Left forelimb (tissue), 1 donor: Measurements from ENCODE around the gene TSPYL1.
A peak's percentile ranks its signal among the peaks of the same experiment; 100 is the strongest.
"Not testable (repeated sequence)": the region's sequence is repeated elsewhere in the genome, so short reads cannot be mapped to it uniquely, and the experiment has no call there.

ENCODE experiments used
- DNase-seq: peaks from one replicate; pipeline ENCODE4 v3.0.0-alpha.2; 2018; ENCODE audit warnings: low spot score

TSPYL1 gene

GRCh38 chr6:116292553-116292952 lies 12.8 kb upstream of the TSPYL1 start:
- no peak for DNase-seq

DNA sequence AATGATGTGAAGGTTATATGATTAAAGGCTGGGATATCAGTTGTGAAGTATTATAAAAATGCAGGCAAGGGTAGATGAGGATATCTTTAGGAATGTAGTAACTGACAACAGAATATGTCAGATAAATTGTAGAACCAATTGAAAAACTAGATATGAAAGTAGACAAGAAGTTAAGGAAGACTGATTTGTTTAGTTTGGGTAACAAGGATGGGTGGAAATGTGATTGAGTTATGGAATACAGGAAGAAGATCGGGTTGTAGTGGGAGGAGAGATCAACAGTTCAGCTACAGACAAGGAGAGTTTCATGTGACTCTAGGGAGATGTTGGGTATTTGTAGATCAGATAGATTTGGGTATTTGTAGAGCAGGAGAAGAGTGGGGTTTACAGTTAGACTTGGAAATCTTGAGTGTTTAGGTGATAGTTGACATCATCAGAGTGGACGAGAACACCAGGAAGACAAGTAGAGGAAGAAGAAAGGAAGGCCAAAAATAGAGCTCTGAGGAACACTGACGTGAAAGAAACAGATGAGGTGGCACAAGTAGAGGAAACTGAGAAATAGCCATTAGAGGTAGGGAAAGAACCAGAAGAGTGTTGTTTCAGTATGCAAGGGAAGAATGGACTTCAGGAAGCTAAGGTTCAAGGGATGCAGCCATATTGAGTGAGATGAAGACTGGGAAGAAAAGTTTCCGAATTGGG lies 12.1 kb upstream of the TSPYL1 start:
- DNase-seq = no peak

DNA sequence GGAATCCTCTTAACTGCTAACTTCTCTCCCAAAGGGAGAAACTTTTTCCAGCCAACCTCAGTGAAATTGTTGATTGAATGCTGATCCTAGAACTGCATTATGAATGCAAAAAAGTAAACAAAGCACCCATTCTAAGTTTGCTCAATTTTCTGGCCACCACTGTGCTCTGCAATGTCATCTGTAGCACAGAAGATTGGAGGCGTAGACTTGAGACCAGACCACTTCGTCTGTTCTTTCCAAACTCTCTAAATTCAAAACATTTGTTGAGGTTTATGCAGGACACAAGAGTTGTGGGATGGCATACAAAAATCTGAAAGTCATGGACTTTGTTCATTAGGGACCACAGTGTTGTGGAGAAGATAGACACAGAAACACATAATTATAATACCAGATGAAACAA lies 11.1 kb upstream of the TSPYL1 start:
- DNase-seq = no peak

DNA sequence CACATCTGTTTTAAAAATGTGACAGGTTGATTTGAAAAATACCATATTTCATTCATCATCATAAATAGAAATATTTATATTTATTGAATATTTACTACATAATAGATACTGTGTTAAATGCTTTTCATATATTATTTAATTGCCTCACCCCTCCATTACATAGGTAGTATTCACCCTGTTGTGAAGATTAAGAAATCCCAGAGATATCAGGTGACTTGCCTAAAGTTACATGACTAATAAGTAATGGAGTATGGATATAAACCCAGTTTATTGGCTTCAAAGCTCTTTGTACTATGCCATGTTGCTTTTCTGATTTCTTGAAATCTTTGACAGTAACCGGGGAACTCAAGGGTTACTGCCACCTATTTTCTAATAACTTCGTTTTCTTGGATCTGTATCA lies 10.1 kb upstream of the TSPYL1 start:
- no peak for DNase-seq

DNA sequence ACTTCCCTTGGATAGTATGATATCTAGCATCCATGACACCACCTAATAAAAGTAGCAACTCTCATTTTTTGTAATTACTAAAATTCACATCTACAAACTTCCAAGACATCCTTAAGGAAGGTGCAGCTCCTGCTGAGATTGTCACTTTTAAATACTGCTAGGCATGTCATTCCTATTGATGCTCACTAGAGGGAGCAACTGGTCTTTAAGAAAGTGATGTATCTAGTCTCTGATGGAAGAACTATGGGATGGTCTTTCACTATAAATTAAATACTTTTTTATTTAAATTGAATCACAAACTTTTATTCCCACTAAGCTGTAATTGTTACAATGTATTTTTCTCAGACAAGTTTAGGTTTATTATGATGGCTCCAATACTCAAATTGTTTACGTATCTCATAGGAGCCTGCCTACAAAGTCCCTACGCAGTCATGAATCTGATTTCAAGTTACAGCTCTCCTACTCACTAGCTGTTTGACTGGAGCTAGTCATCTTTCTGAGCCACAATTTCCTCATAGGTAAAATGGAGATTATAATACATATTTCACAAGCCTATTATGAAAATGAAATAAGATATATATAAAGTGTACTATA lies 8.1 kb upstream of the TSPYL1 start:
- DNase-seq = no peak

DNA sequence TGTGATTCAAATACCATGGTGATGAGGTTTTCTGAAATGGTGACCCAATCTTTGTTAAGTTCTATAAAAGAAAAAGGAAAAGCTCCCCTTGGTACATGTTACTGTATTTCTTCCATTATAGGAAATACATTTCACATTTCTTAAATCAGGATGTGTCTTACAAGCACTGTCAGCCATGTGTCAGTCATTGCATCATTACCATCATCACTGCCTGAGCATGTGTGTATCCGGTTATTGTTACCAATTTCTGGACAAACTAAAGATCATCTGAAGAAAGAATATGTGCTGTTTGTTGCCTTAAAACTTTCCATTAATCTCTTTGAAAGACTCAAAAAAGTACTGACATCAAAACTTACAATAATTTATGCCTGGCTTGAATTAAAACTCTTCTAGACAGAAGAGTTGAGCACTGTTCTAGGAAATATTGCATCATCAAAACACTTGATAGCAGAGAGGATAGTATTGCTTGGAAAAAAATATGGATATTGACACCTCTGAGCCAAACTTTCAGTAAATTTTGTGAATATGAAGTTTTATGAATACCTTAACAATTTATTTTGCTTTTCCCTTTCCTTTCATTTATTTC lies 7.1 kb upstream of the TSPYL1 start:
- no peak for DNase-seq

DNA sequence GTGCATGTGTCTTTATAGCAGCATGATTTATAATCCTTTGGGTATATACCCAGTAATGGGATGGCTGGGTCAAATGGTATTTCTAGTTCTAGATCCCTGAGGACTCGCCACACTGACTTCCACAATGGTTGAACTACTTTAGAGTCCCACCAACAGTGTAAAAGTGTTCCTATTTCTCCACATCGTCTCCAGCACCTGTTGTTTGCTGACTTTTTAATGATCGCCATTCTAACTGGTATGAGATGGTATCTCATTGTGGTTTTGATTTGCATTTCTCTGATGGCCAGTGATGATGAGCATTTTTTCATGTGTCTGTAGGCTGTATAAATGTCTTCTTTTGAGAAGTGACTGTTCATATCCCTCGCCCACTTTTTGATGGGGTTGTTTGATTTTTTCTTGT lies 5.3 kb upstream of the TSPYL1 start:
- DNase-seq = not testable (repeated sequence)

- no peak for DNase-seq
Measured at GRCh38 chr6:116283191-116283590, 3.5 kb upstream of the TSPYL1 start.

GRCh38 chr6:116282698-116283097 lies 3.0 kb upstream of the TSPYL1 start:
- no peak for DNase-seq

DNA sequence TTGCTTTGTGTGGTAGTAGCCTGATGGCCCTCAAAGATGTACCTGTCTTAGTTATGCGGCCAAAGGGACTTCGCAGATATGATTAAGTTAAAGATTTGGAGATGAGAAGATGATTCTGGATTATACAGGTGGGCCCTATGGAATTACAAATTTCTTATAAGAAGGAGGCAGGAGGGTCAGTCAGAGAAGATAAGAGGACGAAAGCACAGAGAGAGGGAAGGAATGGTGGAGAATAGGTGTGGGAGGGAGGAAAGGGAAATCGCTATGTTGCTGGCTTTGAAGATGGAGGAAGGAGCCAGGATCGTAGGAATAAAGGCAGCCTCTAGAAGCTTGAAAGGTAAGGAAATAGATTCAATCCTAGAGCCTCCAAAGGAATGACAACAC lies 1.2 kb upstream of the TSPYL1 start:
- no peak for DNase-seq

- DNase-seq = no peak
Measured at GRCh38 chr6:116280161-116280932, 617 bp upstream of the TSPYL1 start.

GRCh38 chr6:116278854-116279231 lies 887 bp downstream of the TSPYL1 start:
- peak; percentile 76 for DNase-seq

DNA sequence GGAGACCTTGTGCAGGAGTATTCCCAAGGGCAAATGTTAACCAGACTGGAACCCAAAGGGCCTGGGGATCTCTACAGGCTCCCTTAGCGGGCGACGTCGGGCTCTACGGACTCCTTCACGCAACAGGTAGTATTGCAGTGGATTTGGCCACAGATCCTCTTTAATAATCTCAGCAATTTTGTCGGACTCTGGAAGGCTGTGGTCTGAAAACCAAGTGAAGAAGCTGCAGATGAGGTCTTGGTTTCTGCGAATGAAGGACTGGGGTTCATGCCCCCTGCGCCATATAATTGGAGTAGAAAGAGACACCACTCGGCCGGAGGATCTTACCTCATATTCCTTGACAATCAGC lies 1.3 kb downstream of the TSPYL1 start:
- no peak for DNase-seq

DNA sequence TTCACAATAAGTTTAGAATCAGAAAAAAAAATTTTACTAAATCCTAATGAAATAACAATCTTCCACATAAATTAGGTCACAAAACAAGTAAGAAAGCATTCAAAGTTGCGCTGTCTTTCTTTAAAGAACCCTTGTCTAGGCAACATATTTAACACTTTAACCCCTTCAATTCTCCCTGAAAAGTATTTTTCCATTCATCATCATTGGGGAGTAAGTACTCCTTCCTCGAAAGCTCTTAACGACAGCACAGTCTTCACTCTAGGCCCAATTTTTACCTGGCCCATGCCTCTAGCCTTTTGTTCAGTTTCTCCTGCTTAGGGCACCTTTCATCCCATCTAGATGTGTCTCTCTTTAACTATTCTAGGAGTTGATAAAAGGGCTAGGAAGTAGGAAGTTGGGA lies 2.6 kb downstream of the TSPYL1 start:
- no peak for DNase-seq

GRCh38 chr6:116271149-116271708 lies 8.5 kb downstream of the TSPYL1 start:
- no peak for DNase-seq

DNA sequence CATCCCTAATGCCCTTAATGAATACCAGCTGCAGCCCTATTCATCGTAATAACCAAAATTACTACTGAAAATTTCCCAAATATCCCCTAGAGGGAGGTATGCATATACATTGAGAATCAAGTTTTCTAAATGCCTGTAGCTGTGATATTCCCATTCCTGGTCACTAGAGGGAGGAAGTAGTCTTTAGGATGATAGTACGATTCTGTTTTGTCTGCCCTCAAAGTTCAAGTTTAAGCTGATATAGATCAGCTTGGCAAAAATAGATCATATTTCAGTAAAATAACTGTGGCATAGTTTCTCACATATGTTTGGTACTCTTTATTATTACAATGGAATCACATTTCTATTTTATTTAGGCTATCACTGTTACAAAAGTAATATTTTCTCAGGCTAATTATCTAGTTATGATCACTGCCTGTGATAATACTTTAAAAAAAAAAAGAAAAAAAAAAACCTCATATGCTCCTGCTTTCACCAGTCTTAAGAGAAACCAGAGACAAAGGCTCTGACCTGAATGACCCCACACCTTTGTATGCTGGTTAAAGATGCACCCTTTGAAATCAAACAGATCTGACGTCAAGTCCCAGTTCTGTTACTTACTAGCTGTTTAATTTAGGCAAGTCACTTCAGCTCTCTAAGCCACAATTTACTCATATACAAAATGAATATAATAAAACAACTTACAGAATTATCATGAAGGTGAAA lies 11.0 kb downstream of the TSPYL1 start:
- no peak for DNase-seq

GRCh38 chr6:116267836-116268588 lies 11.7 kb downstream of the TSPYL1 start:
- no peak for DNase-seq

GRCh38 chr6:116266803-116267202 lies 12.9 kb downstream of the TSPYL1 start:
- no peak for DNase-seq

DNA sequence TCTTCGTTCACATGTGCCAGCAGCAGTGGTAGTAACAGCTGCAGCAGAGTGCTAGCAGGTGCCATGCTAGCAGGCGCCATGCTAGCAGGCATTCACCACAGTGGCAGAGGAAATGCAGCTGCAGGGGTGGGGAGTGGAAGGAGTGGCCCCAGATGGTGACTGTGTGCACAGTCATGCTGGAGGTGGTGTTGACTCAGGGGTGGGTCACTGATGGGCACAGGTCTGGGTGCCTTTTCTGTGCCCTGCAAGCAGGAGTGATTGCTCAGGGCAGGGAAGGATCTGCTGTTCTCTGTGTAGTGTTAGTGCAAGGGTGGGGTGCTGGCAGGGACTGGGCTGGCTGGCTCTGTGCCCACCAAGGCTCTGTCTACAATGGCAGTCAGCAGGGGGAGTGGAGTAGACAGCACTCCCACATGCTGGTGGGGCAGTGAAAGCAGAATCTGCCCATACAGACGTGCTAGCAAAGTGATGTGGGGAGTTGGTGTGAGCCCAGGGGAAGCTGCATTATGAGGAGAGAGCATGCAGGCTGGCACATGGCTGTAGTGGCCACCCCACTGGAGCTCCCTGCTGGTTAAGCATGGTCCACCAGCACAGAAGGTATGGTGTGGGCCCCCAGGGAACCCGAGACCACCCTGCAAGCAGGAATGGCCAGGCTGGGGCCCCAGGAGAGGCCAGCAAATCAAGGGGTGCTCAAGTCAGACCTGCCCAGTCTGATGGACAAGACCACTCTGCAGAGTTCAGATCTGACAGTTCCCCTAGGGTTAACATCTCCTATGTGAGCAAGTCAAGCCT lies 14.5 kb downstream of the TSPYL1 start:
- no peak for DNase-seq

GRCh38 chr6:116263353-116263752 lies 16.4 kb downstream of the TSPYL1 start:
- DNase-seq = no peak

DNA sequence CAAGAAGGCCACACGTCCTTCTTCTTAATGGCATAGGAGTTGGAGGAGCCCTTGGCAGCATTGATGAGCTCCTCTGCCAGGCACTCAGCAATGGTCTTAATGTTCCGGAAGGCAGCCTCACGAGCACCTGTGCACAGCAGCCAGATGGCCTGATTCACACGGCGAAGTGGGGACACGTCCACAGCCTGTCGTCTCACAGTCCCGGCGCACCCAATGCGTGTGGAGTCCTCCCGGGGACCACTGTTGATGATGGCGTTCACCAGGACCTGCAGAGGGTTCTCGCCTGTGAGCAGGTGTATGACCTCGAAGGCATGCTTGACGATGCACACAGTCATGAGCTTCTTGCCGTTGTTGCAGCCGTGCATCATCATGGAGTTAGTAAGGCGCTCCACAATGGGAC lies 21.2 kb downstream of the TSPYL1 start:
- DNase-seq = no peak
